H1 (cell line): ENCODE data around the gene SPOCK1. TPM values are rescaled to one million over a fixed set of nuclear protein-coding genes. Genes with fewer than 3 reads are reported as not detected.

Experiments used
- CTCF ChIA-PET: fragments of 300-600 bp; sonication (Branson Sonifier 250); formaldehyde crosslinking; loops from one replicate; lab custom pipeline; 2021; ENCODE audit not compliant: partially characterized antibody; lab: Charles Lee
- POLR2A ChIA-PET: fragments of 300-600 bp; sonication (Branson Sonifier 250); formaldehyde crosslinking; loops from one replicate; lab custom pipeline; 2021; ENCODE audit warnings: inconsistent platforms; ENCODE audit not compliant: partially characterized antibody; lab: Charles Lee
- DNase-seq, 2 experiments: peaks; one replicate each; pipeline versions ENCODE4 v3.0.0 to v3.0.0-alpha.2; 2010 to 2022; ENCODE audit warnings: low spot score in 2 of 2, low read depth in 1 of 2, mixed read lengths in 1 of 2
- FAIRE-seq: peaks from 2 replicates; lab custom pipeline; 2011; peaks lifted over from hg19 to GRCh38; lab: Jason Lieb, UNC
- H2AFZ ChIP-seq: 2 replicates; pipeline ENCODE4 v1.8.1; 2012; ENCODE audit warnings: low read length, inconsistent platforms
- H2AK5ac ChIP-seq: 2 replicates; pipeline ENCODE4 v1.6.1; 2013; ENCODE audit warnings: low read depth, low read length
- H2BK120ac ChIP-seq: replicated peaks from 2 replicates; pipeline ENCODE3; 2013; ENCODE audit warnings: low read depth, low read length, inconsistent platforms
- H2BK12ac ChIP-seq: 2 replicates; pipeline ENCODE4 v1.6.1; 2013; ENCODE audit warnings: low read depth, low read length
- H2BK15ac ChIP-seq: 2 replicates; pipeline ENCODE4 v1.6.1; 2013; ENCODE audit warnings: low read length
- H2BK20ac ChIP-seq: 2 replicates; pipeline ENCODE4 v1.6.1; 2013; ENCODE audit warnings: low read length
- H2BK5ac ChIP-seq: 2 replicates; pipeline ENCODE4 v1.6.1; 2013; ENCODE audit warnings: low read depth, low read length
- H3K14ac ChIP-seq: 2 replicates; pipeline ENCODE4 v1.6.1; 2013; ENCODE audit warnings: inconsistent platforms; ENCODE audit not compliant: insufficient read length
- H3K18ac ChIP-seq: 2 replicates; pipeline ENCODE4 v1.6.1; 2013; ENCODE audit warnings: low read length; ENCODE audit errors: extremely low read depth
- H3K23ac ChIP-seq: 2 replicates; pipeline ENCODE4 v1.6.1; 2013; ENCODE audit warnings: inconsistent platforms; ENCODE audit not compliant: insufficient read length
- H3K23me2 ChIP-seq: 2 replicates; pipeline ENCODE4 v1.6.1; 2013; ENCODE audit warnings: low read depth, low read length
- H3K27ac ChIP-seq: 2 replicates; pipeline ENCODE4 v1.6.1; 2011; ENCODE audit warnings: low read depth, low read length, inconsistent platforms
- H3K27me3 ChIP-seq, 4 experiments: replicated peaks in 1 of 4; 1 replicate in 1 of 4; 2 replicates in 3 of 4; pipeline versions ENCODE4 v1.6.1 to v1.8.1; 2011 to 2013; ENCODE audit warnings: low read length in 3 of 4, mild to moderate bottlenecking in 3 of 4, inconsistent platforms in 2 of 4, mixed read lengths in 2 of 4, moderate library complexity in 1 of 4; ENCODE audit not compliant: control insufficient read depth in 3 of 4, insufficient read depth in 3 of 4; ENCODE audit errors: extremely low read depth in 1 of 4
- H3K36me3 ChIP-seq, 4 experiments: 2 replicates each; pipeline versions ENCODE4 v1.6.1 to v1.8.1; 2011 to 2013; ENCODE audit warnings: mild to moderate bottlenecking in 4 of 4, low read length in 3 of 4, moderate library complexity in 2 of 4, control low read depth in 1 of 4, inconsistent platforms in 1 of 4; ENCODE audit not compliant: insufficient read depth in 4 of 4, control insufficient read depth in 2 of 4
- H3K4ac ChIP-seq: replicated peaks from 2 replicates; pipeline ENCODE3; 2013; ENCODE audit warnings: low read length, low read depth, mixed read lengths, inconsistent platforms; ENCODE audit not compliant: insufficient read length
- H3K4me1 ChIP-seq, 4 experiments: replicated peaks in 1 of 4; 1 replicate in 1 of 4; 2 replicates in 3 of 4; pipeline versions ENCODE4 v1.6.1 to v1.8.1; 2011 to 2013; ENCODE audit warnings: low read length in 3 of 4, inconsistent platforms in 2 of 4, mixed read lengths in 1 of 4; ENCODE audit not compliant: insufficient read depth in 4 of 4, control insufficient read depth in 3 of 4
- H3K4me2 ChIP-seq, 2 experiments: 2 replicates each; pipeline versions ENCODE4 v1.6.1 to v1.8.1; 2011 to 2013; ENCODE audit warnings: low read depth in 2 of 2, low read length in 2 of 2, control low read depth in 1 of 2, inconsistent platforms in 1 of 2, mild to moderate bottlenecking in 1 of 2; ENCODE audit not compliant: insufficient read depth in 1 of 2
- H3K4me3 ChIP-seq, 4 experiments: fragments of 200-600, 300-600 bp in 1 of 4; sonication (generic), shearing (Covaris generic), sonication (Bioruptor Twin) in 1 of 4; 2 replicates each; pipeline versions ENCODE4 v1.5.1 to v1.8.1; 2011 to 2016; ENCODE audit warnings: low read length in 4 of 4, low read depth in 3 of 4, control low read depth in 2 of 4, inconsistent platforms in 2 of 4, mild to moderate bottlenecking in 2 of 4, mixed read lengths in 1 of 4, moderate library complexity in 1 of 4; ENCODE audit not compliant: insufficient read depth in 2 of 4; ENCODE audit errors: extremely low read depth in 1 of 4
- H3K56ac ChIP-seq: replicated peaks from 2 replicates; pipeline ENCODE3; 2013; ENCODE audit warnings: low read depth, mild to moderate bottlenecking, mixed read lengths, low read length, inconsistent platforms; ENCODE audit not compliant: insufficient read length
- H3K79me1 ChIP-seq: 2 replicates; pipeline ENCODE4 v1.6.1; 2013; ENCODE audit warnings: low read depth, low read length, control low read depth
- H3K79me2 ChIP-seq, 2 experiments: 2 replicates each; pipeline versions ENCODE4 v1.6.1 to v1.8.1; 2012 to 2013; ENCODE audit warnings: low read length in 2 of 2, mild to moderate bottlenecking in 2 of 2, inconsistent platforms in 1 of 2; ENCODE audit not compliant: insufficient read depth in 2 of 2, control insufficient read depth in 1 of 2
- H3K9ac ChIP-seq, 4 experiments: replicated peaks in 1 of 4; 1 replicate in 1 of 4; 2 replicates in 3 of 4; pipeline versions ENCODE4 v1.6.1 to v1.8.1; 2011 to 2013; ENCODE audit warnings: low read depth in 3 of 4, low read length in 3 of 4, control low read depth in 2 of 4, mild to moderate bottlenecking in 2 of 4, moderate library complexity in 2 of 4, inconsistent platforms in 1 of 4; ENCODE audit errors: extremely low read depth in 1 of 4
- H3K9me3 ChIP-seq, 2 experiments: 2 replicates each; pipeline versions ENCODE4 v1.6.1 to v1.8.1; 2012 to 2013; ENCODE audit warnings: mild to moderate bottlenecking in 2 of 2, moderate library complexity in 2 of 2, control low read depth in 1 of 2, inconsistent platforms in 1 of 2, low read depth in 1 of 2, low read length in 1 of 2, mixed read lengths in 1 of 2; ENCODE audit not compliant: insufficient read depth in 2 of 2
- H4K20me1 ChIP-seq, 2 experiments: replicated peaks in 1 of 2; 2 replicates each; pipeline versions ENCODE3 to v1.8.1; 2011 to 2013; ENCODE audit warnings: inconsistent platforms in 2 of 2, low read length in 2 of 2, mild to moderate bottlenecking in 1 of 2; ENCODE audit not compliant: insufficient read depth in 2 of 2, control insufficient read depth in 1 of 2
- H4K5ac ChIP-seq: 2 replicates; pipeline ENCODE4 v1.6.1; 2013; ENCODE audit warnings: low read length, low read depth, mixed read lengths, inconsistent platforms; ENCODE audit not compliant: insufficient read length
- H4K8ac ChIP-seq: 2 replicates; pipeline ENCODE4 v1.8.0; 2013; ENCODE audit warnings: mild to moderate bottlenecking, moderate library complexity, low read length, inconsistent platforms; ENCODE audit not compliant: insufficient read depth; ENCODE audit errors: extremely low read depth
- H4K91ac ChIP-seq: replicated peaks from 2 replicates; pipeline ENCODE3; 2013; ENCODE audit warnings: low read length, mixed read lengths, inconsistent platforms; ENCODE audit not compliant: insufficient read length
- CEBPB ChIP-seq: IDR thresholded peaks from 2 replicates; pipeline ENCODE4 v1.6.1; 2012; ENCODE audit warnings: low read depth, low read length
- FOSL1 ChIP-seq: IDR thresholded peaks from 2 replicates; pipeline ENCODE4 v1.6.1; 2011; ENCODE audit warnings: mild to moderate bottlenecking, low read depth, low read length, moderate library complexity; ENCODE audit not compliant: insufficient read depth
- GTF2F1 ChIP-seq: IDR thresholded peaks from 2 replicates; pipeline ENCODE4 v1.6.1; 2012; ENCODE audit warnings: low read depth, low read length, improper control_type of control experiment, borderline replicate concordance
- HDAC2 ChIP-seq, 2 experiments: fragments of 300-600 bp in 1 of 2; sonication (generic) in 1 of 2; IDR thresholded peaks; 2 replicates each; pipeline ENCODE4 v1.6.1; 2011 to 2012; ENCODE audit warnings: low read depth in 2 of 2, low read length in 2 of 2, mild to moderate bottlenecking in 2 of 2, moderate library complexity in 2 of 2, borderline replicate concordance in 1 of 2, inconsistent platforms in 1 of 2
- KDM1A ChIP-seq: fragments of 200-600, 300-600 bp; sonication (generic); IDR thresholded peaks from 2 replicates; pipeline ENCODE4 v1.7.1; 2016; ENCODE audit warnings: mild to moderate bottlenecking, low read length, borderline replicate concordance
- POLR2A ChIP-seq, 2 experiments: IDR thresholded peaks; 1 replicate in 1 of 2; 2 replicates in 1 of 2; pipeline ENCODE4 v1.6.1; 2011; ENCODE audit warnings: low read depth in 2 of 2, low read length in 2 of 2, mild to moderate bottlenecking in 2 of 2; ENCODE audit errors: control extremely low read depth in 1 of 2
- RBBP5 ChIP-seq: IDR thresholded peaks from 2 replicates; pipeline ENCODE4 v1.7.1; 2012; ENCODE audit warnings: low read depth, mild to moderate bottlenecking, inconsistent platforms, low read length, moderate library complexity, borderline replicate concordance
- SIX5 ChIP-seq: IDR thresholded peaks from 2 replicates; pipeline ENCODE4 v1.6.1; 2011; ENCODE audit warnings: mild to moderate bottlenecking, low read depth, low read length
- SP2 ChIP-seq: IDR thresholded peaks from 2 replicates; pipeline ENCODE4 v1.6.1; 2012; ENCODE audit warnings: mild to moderate bottlenecking, low read length, inconsistent platforms
- SP4 ChIP-seq: IDR thresholded peaks from 2 replicates; pipeline ENCODE4 v1.6.1; 2012; ENCODE audit warnings: low read length, inconsistent platforms
- WGBS, 2 experiments: shearing (Covaris generic) in 1 of 2; methylation state at CpG; one replicate each; pipeline versions ENCODE4 v1.1.6 to v1.1.7; 2013 to 2015; ENCODE audit warnings: low lambda C conversion rate in 2 of 2, mixed read lengths in 2 of 2, inconsistent platforms in 1 of 2, low coverage in 1 of 2, missing lambda C conversion rate in 1 of 2; ENCODE audit not compliant: insufficient replicate concordance in 2 of 2, insufficient coverage in 1 of 2, insufficient read length in 1 of 2; ENCODE audit errors: extremely low coverage in 1 of 2, missing lambda C conversion rate in 1 of 2; 5-methylcytosine and 5-hydroxymethylcytosine counted together
- polyA plus RNA-seq, 7 experiments: library from polyadenylated mRNA; depleted of rRNA in 3 of 7; stranded (reverse) in 5 of 7; unstranded in 2 of 7; fragments of >200 nt in 5 of 7; fragments of 200-250 nt in 2 of 7; gene quantifications; 1 replicate in 5 of 7; 2 replicates in 1 of 7; 4 replicates in 1 of 7; pipeline versions ENCODE4 v1.2.1 to v1.2.3, GENCODE V29; 2011 to 2013; ENCODE audit warnings: missing spikeins in 2 of 7, mixed read lengths in 2 of 7
- total RNA-seq: library from RNA; stranded (reverse); fragmentation: NEBNext Ultra II Directional; extraction: Animal tissue kit (Norgen Biotek cat#: 25700); gene quantifications from 2 replicates; pipeline ENCODE4 v1.2.1, GENCODE V29; 2021

Gene SPOCK1
- total and polyA plus RNA-seq, 2 of the 8 experiments (the other 6 are each of a cell fraction or from before 2014, with no cell fraction given): 6.9 to 18.1 TPM

- Histone ChIP-seq H3K23ac (no peak overlapping the region), H2BK5ac (no peak overlapping the region), H4K5ac (no peak overlapping the region), H2AFZ (no peak overlapping the region), H3K4me1 (no peaks in the 10 kb centered on the region), H3K4ac (no peak overlapping the region), H3K4me3 (no peak overlapping the region), H3K9ac (no peak overlapping the region), H3K79me1 (no peaks in the 10 kb centered on the region), H2BK15ac (no peak overlapping the region), H4K20me1 (no peaks in the 10 kb centered on the region), H2BK120ac (no peak overlapping the region), H3K36me3 (no peaks in the 10 kb centered on the region), H2BK20ac (no peak overlapping the region), H2BK12ac (no peak overlapping the region), H3K79me2 (no peaks in the 10 kb centered on the region), H2AK5ac (no peak overlapping the region), H3K14ac (no peak overlapping the region), H3K27me3 (no peaks in the 10 kb centered on the region), H3K18ac (no peak overlapping the region), H4K91ac (no peak overlapping the region), H3K23me2 (no peaks in the 10 kb centered on the region), H4K8ac (no peak overlapping the region), H3K9me3 (peaks cover 12 to 24% of the 10 kb centered on the region in 2 experiments), H3K56ac (no peak overlapping the region), H3K4me2 (no peak overlapping the region), H3K27ac (no peak overlapping the region)
- TF ChIP-seq HDAC2 (IDR thresholded peaks at IDR 0.05; ENCODE audit: borderline replicate concordance in 1 of 2, low read depth in 2 of 2, low read length in 2 of 2): no peak
- TF ChIP-seq GTF2F1: no peak
- no peak for TF ChIP-seq SP4
- no peak for TF ChIP-seq SP2
- TF ChIP-seq FOSL1: no peak
- no peak for TF ChIP-seq POLR2A (IDR thresholded peaks at IDR 0.05; ENCODE audit: control extremely low read depth in 1 of 2, low read depth in 2 of 2, low read length in 2 of 2)
- TF ChIP-seq CEBPB: no peak
- no peak for TF ChIP-seq KDM1A
- TF ChIP-seq RBBP5: no peak
- no peak for TF ChIP-seq SIX5
- ChIA-PET CTCF (interaction anchor here (0.8 to 2.4 kb wide), 4 partner anchors 8 to 39 kb away, joined by 3 to 7 read pairs (median 4); no protein-coding TSS in a partner anchor), POLR2A (no interaction called here)
- DNase-seq (no peak), FAIRE-seq (no peak)
- WGBS, 2 experiments: 100% methylated on average over 1 of the region's 1 CpG; no CpG with 5 or more reads in 1 of the 2 experiments
These were observed 115.2 kb downstream of the SPOCK1 start for GRCh38 chr5:137383909-137384308.
